ENCODE measurements around the gene SNUPN.
A peak's percentile ranks its signal among the peaks of the same experiment; 100 is the strongest.

The SNUPN gene

DNA sequence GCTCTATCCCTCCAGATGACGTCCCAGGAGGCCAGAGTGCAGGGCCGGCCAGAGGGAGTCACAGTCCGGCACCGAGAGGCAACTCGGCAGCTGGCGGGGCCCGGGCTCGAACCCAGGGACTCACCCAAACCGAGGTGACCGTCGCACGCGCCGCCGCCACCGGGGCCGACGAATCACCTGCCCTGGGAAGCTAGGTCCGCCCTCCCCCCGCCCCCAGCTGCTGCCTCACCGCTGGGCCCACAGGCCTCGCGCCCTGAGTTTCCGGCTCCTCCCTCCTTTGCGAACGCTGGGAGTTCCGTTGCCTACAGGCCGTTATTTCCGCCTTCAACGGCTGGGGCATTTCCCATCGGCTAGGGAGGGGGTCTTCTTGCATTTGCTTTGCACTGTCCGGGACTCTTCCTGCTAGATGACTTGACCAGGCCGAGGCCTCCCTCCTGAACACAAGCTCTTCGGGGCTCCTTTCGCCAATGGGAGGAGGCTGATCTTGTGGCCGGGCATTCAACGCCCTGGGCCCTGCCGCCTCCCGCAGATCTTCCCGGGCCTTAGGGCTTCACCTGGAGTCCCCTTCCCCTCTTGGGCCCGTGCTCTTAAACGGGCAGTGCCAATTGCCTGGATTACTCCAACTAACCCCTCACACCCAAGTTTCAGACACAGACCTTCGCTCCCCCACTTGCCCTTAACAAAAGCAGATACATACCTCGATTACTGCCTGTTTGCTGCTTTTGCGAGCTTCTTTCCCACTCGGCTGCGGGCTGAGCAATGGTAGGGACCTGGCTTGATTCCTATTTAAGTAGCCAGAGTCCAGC is at the start of gene SNUPN:
TSS of gene SNUPN (minus strand) at position 184 of the 806 bp plus-strand sequence. CDS start 4,674 bp downstream, outside the sequence.
- H3K4me3 ChIP-seq (replicated peaks; ENCODE audit: low read depth, low read length) = peak within 1 kb of the TSS; percentile 64
- TF ChIP-seq, protein P1, sequence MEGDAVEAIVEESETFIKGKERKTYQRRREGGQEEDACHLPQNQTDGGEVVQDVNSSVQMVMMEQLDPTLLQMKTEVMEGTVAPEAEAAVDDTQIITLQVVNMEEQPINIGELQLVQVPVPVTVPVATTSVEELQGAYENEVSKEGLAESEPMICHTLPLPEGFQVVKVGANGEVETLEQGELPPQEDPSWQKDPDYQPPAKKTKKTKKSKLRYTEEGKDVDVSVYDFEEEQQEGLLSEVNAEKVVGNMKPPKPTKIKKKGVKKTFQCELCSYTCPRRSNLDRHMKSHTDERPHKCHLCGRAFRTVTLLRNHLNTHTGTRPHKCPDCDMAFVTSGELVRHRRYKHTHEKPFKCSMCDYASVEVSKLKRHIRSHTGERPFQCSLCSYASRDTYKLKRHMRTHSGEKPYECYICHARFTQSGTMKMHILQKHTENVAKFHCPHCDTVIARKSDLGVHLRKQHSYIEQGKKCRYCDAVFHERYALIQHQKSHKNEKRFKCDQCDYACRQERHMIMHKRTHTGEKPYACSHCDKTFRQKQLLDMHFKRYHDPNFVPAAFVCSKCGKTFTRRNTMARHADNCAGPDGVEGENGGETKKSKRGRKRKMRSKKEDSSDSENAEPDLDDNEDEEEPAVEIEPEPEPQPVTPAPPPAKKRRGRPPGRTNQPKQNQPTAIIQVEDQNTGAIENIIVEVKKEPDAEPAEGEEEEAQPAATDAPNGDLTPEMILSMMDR (IDR thresholded peaks at IDR 0.05; ENCODE audit: low read depth, low read length, missing control alignments) = no peak
- peak; percentile 68 for DNase-seq (ENCODE audit: extremely low read depth, low read depth)

DNA sequence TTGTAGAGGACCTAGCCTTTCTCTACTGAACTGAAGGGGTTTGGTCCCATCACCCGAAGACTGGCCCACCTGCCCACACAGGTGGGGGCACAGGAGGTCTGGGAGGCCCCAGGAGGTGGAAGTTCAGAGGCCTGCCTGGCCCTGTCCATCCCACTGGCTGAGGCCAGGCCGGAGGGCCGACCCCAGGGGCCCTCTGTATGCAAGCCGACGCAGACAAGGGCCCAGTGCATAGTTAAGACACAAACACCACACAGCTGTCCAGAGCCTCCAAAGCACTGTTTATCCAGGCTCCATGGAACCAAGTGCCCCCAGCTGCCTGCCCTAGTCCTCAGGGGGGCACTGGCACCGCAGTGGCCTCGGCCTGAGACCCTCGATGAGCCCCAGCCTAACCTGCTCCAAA is 48.8 kb upstream of the SNUPN start:
- TF ChIP-seq, protein P1 (IDR thresholded peaks at IDR 0.05; ENCODE audit: low read depth, low read length, missing control alignments) = no peak
- H3K4me3 ChIP-seq (replicated peaks; ENCODE audit: low read depth, low read length) = no peak overlapping the region
- DNase-seq (ENCODE audit: extremely low read depth, low read depth) = no peak

DNA sequence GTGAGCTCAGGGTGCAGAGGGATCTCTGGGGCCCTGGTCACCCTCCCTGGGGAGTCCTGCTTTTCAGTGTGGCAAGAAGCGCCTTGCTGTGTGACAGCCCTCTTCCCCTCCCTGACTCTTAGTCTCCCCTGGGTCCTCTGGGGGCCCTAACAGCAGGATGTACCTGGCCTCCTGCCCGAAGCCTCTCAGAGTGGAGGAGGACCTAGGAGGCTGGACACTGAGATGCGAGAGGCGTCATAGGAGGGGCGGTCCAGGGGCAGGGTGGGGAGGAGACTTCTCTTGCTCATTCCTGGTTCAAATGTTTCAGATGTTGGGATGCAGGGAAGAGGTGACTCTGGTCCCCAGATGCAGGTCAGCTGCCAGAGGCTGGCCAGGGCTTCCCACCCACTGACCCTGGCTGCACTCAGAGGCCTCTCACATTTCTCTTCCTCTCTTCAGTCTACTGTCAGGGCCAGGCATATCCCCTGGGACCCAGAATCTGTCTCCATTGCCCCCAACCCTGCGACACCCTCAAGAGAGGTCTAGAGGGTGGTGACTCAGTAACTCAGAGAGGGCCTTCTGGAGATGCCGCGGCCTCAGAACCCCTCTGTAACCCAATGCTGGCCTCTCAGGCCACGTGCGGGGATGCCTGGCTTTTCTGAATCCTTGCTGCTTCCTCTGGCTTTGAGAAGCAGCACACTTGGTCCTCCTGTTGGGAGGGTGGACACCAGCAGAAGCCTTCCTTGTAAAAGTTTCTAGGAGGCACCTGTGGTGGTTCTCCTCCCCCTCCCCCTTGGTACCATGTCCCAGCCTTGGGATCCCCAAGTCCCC is 48.1 kb upstream of the SNUPN start:
- TF ChIP-seq, protein P1 (IDR thresholded peaks at IDR 0.05; ENCODE audit: low read depth, low read length, missing control alignments) = no peak
- no peak overlapping the region for H3K4me3 ChIP-seq (replicated peaks; ENCODE audit: low read depth, low read length)
- no peak for DNase-seq (ENCODE audit: extremely low read depth, low read depth)

GRCh38 chr15:75672646-75673425 is 47.3 kb upstream of the SNUPN start:
- no peak overlapping the region for H3K4me3 ChIP-seq (replicated peaks; ENCODE audit: low read depth, low read length)
- TF ChIP-seq, protein P1 (IDR thresholded peaks at IDR 0.05; ENCODE audit: low read depth, low read length, missing control alignments) = no peak
- no peak for DNase-seq (ENCODE audit: extremely low read depth, low read depth)

- H3K4me3 ChIP-seq (replicated peaks; ENCODE audit: low read depth, low read length) = no peak overlapping the region
- TF ChIP-seq, protein P1 (IDR thresholded peaks at IDR 0.05; ENCODE audit: low read depth, low read length, missing control alignments) = no peak
- no peak for DNase-seq (ENCODE audit: extremely low read depth, low read depth)
These were observed 46.4 kb upstream of the SNUPN start for GRCh38 chr15:75671730-75672602.

- H3K4me3 ChIP-seq (replicated peaks; ENCODE audit: low read depth, low read length) = no peak overlapping the region
- no peak for DNase-seq (ENCODE audit: extremely low read depth, low read depth)
- TF ChIP-seq, protein P1 (IDR thresholded peaks at IDR 0.05; ENCODE audit: low read depth, low read length, missing control alignments) = no peak
These were observed 44.3 kb upstream of the SNUPN start for GRCh38 chr15:75669879-75670212.

All from HFF-Myc (cell line).